HG03039 (cell line): ENCODE results near the gene IL31.
"Not testable (repeated sequence)": the region's sequence is repeated elsewhere in the genome, so short reads cannot be mapped to it uniquely, and the experiment has no call there.

Source experiments
- ATAC-seq: cut with Tn5 transposase; IDR thresholded peaks from one replicate; pipeline ENCODE4 v1.9.1; 2021; ENCODE audit warnings: mild to moderate bottlenecking, moderate library complexity; ENCODE audit not compliant: unreplicated experiment

Gene IL31

GRCh38 chr12:122174155-122174845 lies at the start of gene IL31:
Gene IL31, minus strand, starts transcription at chr12:122174221. Its CDS starts 49 bp downstream, at chr12:122174172.
- no peak for ATAC-seq

GRCh38 chr12:122216445-122216844 lies 42.4 kb upstream of the IL31 start:
- no peak for ATAC-seq

- ATAC-seq, result no peak
Observed at GRCh38 chr12:122215771-122216170, 41.8 kb upstream of the IL31 start.

GRCh38 chr12:122208073-122208820 lies 34.2 kb upstream of the IL31 start:
- ATAC-seq, result no peak

GRCh38 chr12:122207391-122207790 lies 33.4 kb upstream of the IL31 start:
- no peak for ATAC-seq

- no peak for ATAC-seq
Observed at GRCh38 chr12:122206976-122207375, 33.0 kb upstream of the IL31 start.

- ATAC-seq, result no peak
Observed at GRCh38 chr12:122206111-122206881, 32.3 kb upstream of the IL31 start.

- no peak for ATAC-seq
Observed at GRCh38 chr12:122205053-122205925, 31.3 kb upstream of the IL31 start.

- ATAC-seq, result no peak
Observed at GRCh38 chr12:122204167-122205052, 30.4 kb upstream of the IL31 start.

GRCh38 chr12:122203301-122204166 lies 29.5 kb upstream of the IL31 start, which contains the start of gene B3GNT4:
Gene B3GNT4, plus strand, starts transcription at chr12:122203709. Its CDS starts 910 bp downstream, at chr12:122204619.
- ATAC-seq, result no peak

- not testable (repeated sequence) for ATAC-seq
Observed at GRCh38 chr12:122202811-122203210, 28.8 kb upstream of the IL31 start.

- ATAC-seq, result no peak
Observed at GRCh38 chr12:122202017-122202416, 28.0 kb upstream of the IL31 start.

GRCh38 chr12:122201381-122201780 lies 27.4 kb upstream of the IL31 start:
- no peak for ATAC-seq

- ATAC-seq, result no peak
Observed at GRCh38 chr12:122200541-122201175, 26.6 kb upstream of the IL31 start.

- ATAC-seq, result no peak
Observed at GRCh38 chr12:122199484-122200355, 25.7 kb upstream of the IL31 start.

- ATAC-seq, result no peak
Observed at GRCh38 chr12:122197612-122197966, 23.6 kb upstream of the IL31 start.

- no peak for ATAC-seq
Observed at GRCh38 chr12:122195405-122195804, 21.4 kb upstream of the IL31 start.
